ENCODE measurements around the gene STRN4.

DNA sequence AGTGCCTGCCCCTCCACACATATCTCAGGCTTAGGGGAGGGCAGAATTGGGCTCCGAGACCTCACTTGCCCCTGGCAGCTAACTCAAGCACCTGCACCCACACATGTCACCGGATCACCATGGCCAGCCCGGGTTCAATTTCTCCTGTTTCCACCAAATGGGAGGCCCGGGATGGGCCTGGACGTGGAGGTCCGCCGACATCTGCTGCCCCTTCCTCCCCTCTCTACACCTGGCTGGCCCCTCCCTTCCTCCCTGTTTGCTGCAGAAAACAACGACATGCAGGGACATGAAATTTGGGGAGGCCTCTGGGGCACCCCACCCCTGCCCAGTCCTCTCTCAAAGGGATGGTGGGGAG lies 30.7 kb downstream of the STRN4 start:
- TF ChIP-seq, protein P1, sequence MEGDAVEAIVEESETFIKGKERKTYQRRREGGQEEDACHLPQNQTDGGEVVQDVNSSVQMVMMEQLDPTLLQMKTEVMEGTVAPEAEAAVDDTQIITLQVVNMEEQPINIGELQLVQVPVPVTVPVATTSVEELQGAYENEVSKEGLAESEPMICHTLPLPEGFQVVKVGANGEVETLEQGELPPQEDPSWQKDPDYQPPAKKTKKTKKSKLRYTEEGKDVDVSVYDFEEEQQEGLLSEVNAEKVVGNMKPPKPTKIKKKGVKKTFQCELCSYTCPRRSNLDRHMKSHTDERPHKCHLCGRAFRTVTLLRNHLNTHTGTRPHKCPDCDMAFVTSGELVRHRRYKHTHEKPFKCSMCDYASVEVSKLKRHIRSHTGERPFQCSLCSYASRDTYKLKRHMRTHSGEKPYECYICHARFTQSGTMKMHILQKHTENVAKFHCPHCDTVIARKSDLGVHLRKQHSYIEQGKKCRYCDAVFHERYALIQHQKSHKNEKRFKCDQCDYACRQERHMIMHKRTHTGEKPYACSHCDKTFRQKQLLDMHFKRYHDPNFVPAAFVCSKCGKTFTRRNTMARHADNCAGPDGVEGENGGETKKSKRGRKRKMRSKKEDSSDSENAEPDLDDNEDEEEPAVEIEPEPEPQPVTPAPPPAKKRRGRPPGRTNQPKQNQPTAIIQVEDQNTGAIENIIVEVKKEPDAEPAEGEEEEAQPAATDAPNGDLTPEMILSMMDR (conservative IDR thresholded peaks at IDR 0.05; ENCODE audit: low read length): no peak
- no peak for TF ChIP-seq EZH2phosphoT487 (IDR thresholded peaks at IDR 0.05; ENCODE audit: borderline replicate concordance, low read depth, low read length)

All from OCI-LY7 (cell line).